Measurements from ENCODE around the gene ODF2L. TPM values are rescaled to one million over a fixed set of nuclear protein-coding genes. Genes with fewer than 3 reads are reported as not detected.

Gene ODF2L
- total RNA-seq, 1 experiment from 2014 or later, result 24.4 TPM

DNA sequence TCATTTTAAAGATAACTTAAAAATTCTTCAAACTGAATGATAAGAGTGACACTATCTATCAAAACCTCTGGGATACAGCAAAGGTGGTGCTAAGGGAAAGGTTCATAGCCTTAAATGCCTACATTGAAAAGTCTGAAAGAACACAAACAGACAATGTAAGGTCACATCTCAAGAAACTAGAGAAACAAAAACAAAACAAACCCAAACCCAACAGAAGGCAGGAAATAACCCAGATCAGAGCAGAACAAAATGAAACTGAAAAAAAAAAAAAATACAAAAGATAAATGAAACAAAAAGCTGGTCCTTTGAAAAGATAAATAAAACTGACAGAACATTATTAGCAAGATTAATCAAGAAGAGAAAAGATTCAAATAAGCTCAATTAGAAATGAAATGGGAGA, 6.8 kb downstream of the ODF2L start:
- H3K27ac Mint-ChIP-seq, result peak overlapping the region; percentile 25; the same call in 1 of the 2 replicates
- no peaks in the 10 kb centered on the region for H3K27me3 Mint-ChIP-seq (ENCODE audit: low read depth)
- TF ChIP-seq, protein P1, sequence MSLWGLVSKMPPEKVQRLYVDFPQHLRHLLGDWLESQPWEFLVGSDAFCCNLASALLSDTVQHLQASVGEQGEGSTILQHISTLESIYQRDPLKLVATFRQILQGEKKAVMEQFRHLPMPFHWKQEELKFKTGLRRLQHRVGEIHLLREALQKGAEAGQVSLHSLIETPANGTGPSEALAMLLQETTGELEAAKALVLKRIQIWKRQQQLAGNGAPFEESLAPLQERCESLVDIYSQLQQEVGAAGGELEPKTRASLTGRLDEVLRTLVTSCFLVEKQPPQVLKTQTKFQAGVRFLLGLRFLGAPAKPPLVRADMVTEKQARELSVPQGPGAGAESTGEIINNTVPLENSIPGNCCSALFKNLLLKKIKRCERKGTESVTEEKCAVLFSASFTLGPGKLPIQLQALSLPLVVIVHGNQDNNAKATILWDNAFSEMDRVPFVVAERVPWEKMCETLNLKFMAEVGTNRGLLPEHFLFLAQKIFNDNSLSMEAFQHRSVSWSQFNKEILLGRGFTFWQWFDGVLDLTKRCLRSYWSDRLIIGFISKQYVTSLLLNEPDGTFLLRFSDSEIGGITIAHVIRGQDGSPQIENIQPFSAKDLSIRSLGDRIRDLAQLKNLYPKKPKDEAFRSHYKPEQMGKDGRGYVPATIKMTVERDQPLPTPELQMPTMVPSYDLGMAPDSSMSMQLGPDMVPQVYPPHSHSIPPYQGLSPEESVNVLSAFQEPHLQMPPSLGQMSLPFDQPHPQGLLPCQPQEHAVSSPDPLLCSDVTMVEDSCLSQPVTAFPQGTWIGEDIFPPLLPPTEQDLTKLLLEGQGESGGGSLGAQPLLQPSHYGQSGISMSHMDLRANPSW (CRISPR knock-in tag; conservative IDR thresholded peaks at IDR 0.05; ENCODE audit: low read depth), result no peak
- POLR2A ChIA-PET, result no interaction called here
- CTCF ChIA-PET, result no interaction called here
- H3K4me3 Mint-ChIP-seq, result no peak overlapping the region
- no peaks in the 10 kb centered on the region for H3K9me3 Mint-ChIP-seq
- 0 out of 2 replicates have a peak, but pooled peaks cover 3% of the 10 kb centered on the region for H3K4me1 Mint-ChIP-seq
- no peak for DNase-seq (ENCODE audit: low spot score)
- ATAC-seq, result no peak
- H3K36me3 Mint-ChIP-seq, result no peaks in the 10 kb centered on the region

GRCh38 chr1:86388777-86389176, 7.3 kb downstream of the ODF2L start:
- no peaks in the 10 kb centered on the region for H3K9me3 Mint-ChIP-seq
- H3K27ac Mint-ChIP-seq, result no peak overlapping the region
- no peaks in the 10 kb centered on the region for H3K27me3 Mint-ChIP-seq (ENCODE audit: low read depth)
- H3K4me3 Mint-ChIP-seq, result no peak overlapping the region
- DNase-seq (ENCODE audit: low spot score) (no peak), ATAC-seq (no peak)
- POLR2A ChIA-PET, result no interaction called here
- TF ChIP-seq SMAD3 (CRISPR knock-in tag; IDR thresholded peaks at IDR 0.05; ENCODE audit: borderline replicate concordance), result no peak
- TF ChIP-seq CREM (CRISPR knock-in tag; IDR thresholded peaks at IDR 0.05), result no peak
- no peak for TF ChIP-seq ELF4 (CRISPR knock-in tag; IDR thresholded peaks at IDR 0.05; ENCODE audit: low read depth)
- TF ChIP-seq, protein P2, sequence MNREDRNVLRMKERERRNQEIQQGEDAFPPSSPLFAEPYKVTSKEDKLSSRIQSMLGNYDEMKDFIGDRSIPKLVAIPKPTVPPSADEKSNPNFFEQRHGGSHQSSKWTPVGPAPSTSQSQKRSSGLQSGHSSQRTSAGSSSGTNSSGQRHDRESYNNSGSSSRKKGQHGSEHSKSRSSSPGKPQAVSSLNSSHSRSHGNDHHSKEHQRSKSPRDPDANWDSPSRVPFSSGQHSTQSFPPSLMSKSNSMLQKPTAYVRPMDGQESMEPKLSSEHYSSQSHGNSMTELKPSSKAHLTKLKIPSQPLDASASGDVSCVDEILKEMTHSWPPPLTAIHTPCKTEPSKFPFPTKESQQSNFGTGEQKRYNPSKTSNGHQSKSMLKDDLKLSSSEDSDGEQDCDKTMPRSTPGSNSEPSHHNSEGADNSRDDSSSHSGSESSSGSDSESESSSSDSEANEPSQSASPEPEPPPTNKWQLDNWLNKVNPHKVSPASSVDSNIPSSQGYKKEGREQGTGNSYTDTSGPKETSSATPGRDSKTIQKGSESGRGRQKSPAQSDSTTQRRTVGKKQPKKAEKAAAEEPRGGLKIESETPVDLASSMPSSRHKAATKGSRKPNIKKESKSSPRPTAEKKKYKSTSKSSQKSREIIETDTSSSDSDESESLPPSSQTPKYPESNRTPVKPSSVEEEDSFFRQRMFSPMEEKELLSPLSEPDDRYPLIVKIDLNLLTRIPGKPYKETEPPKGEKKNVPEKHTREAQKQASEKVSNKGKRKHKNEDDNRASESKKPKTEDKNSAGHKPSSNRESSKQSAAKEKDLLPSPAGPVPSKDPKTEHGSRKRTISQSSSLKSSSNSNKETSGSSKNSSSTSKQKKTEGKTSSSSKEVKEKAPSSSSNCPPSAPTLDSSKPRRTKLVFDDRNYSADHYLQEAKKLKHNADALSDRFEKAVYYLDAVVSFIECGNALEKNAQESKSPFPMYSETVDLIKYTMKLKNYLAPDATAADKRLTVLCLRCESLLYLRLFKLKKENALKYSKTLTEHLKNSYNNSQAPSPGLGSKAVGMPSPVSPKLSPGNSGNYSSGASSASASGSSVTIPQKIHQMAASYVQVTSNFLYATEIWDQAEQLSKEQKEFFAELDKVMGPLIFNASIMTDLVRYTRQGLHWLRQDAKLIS (CRISPR knock-in tag; IDR thresholded peaks at IDR 0.05; ENCODE audit: borderline replicate concordance), result no peak
- no peak for TF ChIP-seq NR3C1 (CRISPR knock-in tag; conservative IDR thresholded peaks at IDR 0.05; ENCODE audit: low read depth)
- TF ChIP-seq, protein P3, sequence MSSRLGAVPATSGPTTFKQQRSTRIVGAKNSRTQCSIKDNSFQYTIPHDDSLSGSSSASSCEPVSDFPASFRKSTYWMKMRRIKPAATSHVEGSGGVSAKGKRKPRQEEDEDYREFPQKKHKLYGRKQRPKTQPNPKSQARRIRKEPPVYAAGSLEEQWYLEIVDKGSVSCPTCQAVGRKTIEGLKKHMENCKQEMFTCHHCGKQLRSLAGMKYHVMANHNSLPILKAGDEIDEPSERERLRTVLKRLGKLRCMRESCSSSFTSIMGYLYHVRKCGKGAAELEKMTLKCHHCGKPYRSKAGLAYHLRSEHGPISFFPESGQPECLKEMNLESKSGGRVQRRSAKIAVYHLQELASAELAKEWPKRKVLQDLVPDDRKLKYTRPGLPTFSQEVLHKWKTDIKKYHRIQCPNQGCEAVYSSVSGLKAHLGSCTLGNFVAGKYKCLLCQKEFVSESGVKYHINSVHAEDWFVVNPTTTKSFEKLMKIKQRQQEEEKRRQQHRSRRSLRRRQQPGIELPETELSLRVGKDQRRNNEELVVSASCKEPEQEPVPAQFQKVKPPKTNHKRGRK (CRISPR knock-in tag; IDR thresholded peaks at IDR 0.05; ENCODE audit: borderline replicate concordance), result no peak
- no peak for TF ChIP-seq GTF2I (CRISPR knock-in tag; conservative IDR thresholded peaks at IDR 0.05)
- no peak for TF ChIP-seq IRF2 (CRISPR knock-in tag; IDR thresholded peaks at IDR 0.05; ENCODE audit: borderline replicate concordance, low read depth)
- no peak for TF ChIP-seq GRHL2 (CRISPR knock-in tag; IDR thresholded peaks at IDR 0.05; ENCODE audit: insufficient replicate concordance, severe bottlenecking)
- TF ChIP-seq, protein P4, sequence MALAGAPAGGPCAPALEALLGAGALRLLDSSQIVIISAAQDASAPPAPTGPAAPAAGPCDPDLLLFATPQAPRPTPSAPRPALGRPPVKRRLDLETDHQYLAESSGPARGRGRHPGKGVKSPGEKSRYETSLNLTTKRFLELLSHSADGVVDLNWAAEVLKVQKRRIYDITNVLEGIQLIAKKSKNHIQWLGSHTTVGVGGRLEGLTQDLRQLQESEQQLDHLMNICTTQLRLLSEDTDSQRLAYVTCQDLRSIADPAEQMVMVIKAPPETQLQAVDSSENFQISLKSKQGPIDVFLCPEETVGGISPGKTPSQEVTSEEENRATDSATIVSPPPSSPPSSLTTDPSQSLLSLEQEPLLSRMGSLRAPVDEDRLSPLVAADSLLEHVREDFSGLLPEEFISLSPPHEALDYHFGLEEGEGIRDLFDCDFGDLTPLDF (CRISPR knock-in tag; IDR thresholded peaks at IDR 0.05), result no peak
- no peak for TF ChIP-seq TEAD1 (CRISPR knock-in tag; IDR thresholded peaks at IDR 0.05)
- TF ChIP-seq ATF3 (CRISPR knock-in tag; conservative IDR thresholded peaks at IDR 0.05), result no peak
- no peak for TF ChIP-seq MYBL2 (CRISPR knock-in tag; IDR thresholded peaks at IDR 0.05)
- TF ChIP-seq SOX15 (CRISPR knock-in tag; IDR thresholded peaks at IDR 0.05), result no peak
- no peak for TF ChIP-seq ESRRA (CRISPR knock-in tag; IDR thresholded peaks at IDR 0.05; ENCODE audit: borderline replicate concordance)
- no peak for TF ChIP-seq E2F5 (CRISPR knock-in tag; IDR thresholded peaks at IDR 0.05)
- H3K4me1 Mint-ChIP-seq, result 0 out of 2 replicates have a peak, but pooled peaks cover 3% of the 10 kb centered on the region
- no peaks in the 10 kb centered on the region for H3K36me3 Mint-ChIP-seq
- CTCF ChIA-PET, result no interaction called here

Data from WTC11 (cell line).